ENCODE data around the gene SECTM1. TPM values are rescaled to one million over a fixed set of nuclear protein-coding genes. Genes with fewer than 3 reads are reported as not detected.
A peak's percentile ranks its signal among the peaks of the same experiment; 100 is the strongest.
"Not testable (repeated sequence)": the region's sequence is repeated elsewhere in the genome, so short reads cannot be mapped to it uniquely, and the experiment has no call there.

Gene SECTM1
- total RNA-seq, 2 donors from 2014 or later, result not detected

DNA sequence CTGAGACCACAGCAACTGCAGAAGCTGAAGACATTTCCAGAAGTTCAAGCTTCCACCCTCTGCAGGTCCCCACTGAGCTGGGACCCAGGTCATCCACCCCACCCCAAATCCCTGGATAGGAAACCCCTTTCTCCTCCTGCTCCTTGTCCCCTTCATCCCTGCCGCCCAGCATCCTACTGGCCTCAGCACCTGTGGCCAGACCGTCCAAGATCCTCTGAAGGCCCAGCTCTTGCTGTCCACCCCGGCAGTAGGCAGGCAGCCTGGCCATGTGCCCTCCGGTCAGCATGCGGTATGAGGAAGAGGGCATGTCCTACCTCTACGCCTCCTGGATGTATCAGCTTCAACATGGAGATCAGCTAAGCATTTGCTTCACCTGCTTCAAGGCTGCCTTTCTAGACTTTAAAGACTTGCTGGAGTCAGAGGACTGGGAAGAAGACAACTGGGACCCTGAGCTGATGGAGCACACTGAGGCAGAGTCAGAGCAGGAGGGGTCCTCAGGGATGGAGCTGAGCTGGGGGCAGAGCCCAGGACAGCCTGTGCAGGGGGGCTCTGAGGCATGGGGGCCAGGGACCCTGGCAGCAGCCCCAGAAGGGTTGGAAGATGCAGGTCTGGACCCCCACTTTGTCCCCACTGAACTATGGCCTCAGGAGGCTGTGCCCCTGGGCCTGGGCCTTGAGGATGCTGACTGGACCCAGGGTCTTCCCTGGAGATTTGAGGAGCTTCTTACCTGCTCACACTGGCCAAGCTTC is 28.5 kb upstream of the SECTM1 start:
- Histone ChIP-seq H3K27me3 (ENCODE audit: control insufficient read depth, insufficient read depth, low read length, poor library complexity, severe bottlenecking) (no peaks in the 10 kb centered on the region), H3K9ac (ENCODE audit: extremely low read depth, low read length, poor library complexity, severe bottlenecking) (no peak overlapping the region), H3K27ac (ENCODE audit: low read depth, low read length) (no peak overlapping the region), H3K4me1 (ENCODE audit: control insufficient read depth, insufficient read depth, low read length) (peaks cover 13% of the 10 kb centered on the region), H3K9me3 (ENCODE audit: control insufficient read depth, low read length) (no peaks in the 10 kb centered on the region), H3K36me3 (ENCODE audit: control insufficient read depth, insufficient read depth, low read length) (no peaks in the 10 kb centered on the region), H3K4me3 (ENCODE audit: low read length) (no peak overlapping the region)
- no peaks in the 10 kb centered on the region for H3K36me3 Mint-ChIP-seq (ENCODE audit: low read depth)
- peak; percentile 40 for DNase-seq
- no peak overlapping the region for H3K27ac Mint-ChIP-seq
- peaks cover 10% of the 10 kb centered on the region for H3K27me3 Mint-ChIP-seq (ENCODE audit: insufficient read depth)
- no peaks in the 10 kb centered on the region for H3K9me3 Mint-ChIP-seq
- no peak overlapping the region for H3K4me3 Mint-ChIP-seq
- 90 to 99% methylated on average over 6 of the region's 6 CpGs for WGBS, 2 experiments (ENCODE audit: insufficient coverage in 1 of 2, insufficient read length in 1 of 2)
- TF ChIP-seq, protein P1, sequence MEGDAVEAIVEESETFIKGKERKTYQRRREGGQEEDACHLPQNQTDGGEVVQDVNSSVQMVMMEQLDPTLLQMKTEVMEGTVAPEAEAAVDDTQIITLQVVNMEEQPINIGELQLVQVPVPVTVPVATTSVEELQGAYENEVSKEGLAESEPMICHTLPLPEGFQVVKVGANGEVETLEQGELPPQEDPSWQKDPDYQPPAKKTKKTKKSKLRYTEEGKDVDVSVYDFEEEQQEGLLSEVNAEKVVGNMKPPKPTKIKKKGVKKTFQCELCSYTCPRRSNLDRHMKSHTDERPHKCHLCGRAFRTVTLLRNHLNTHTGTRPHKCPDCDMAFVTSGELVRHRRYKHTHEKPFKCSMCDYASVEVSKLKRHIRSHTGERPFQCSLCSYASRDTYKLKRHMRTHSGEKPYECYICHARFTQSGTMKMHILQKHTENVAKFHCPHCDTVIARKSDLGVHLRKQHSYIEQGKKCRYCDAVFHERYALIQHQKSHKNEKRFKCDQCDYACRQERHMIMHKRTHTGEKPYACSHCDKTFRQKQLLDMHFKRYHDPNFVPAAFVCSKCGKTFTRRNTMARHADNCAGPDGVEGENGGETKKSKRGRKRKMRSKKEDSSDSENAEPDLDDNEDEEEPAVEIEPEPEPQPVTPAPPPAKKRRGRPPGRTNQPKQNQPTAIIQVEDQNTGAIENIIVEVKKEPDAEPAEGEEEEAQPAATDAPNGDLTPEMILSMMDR (conservative IDR thresholded peaks at IDR 0.05), result no peak
- H3K4me1 Mint-ChIP-seq, result peaks cover 14% of the 10 kb centered on the region

DNA sequence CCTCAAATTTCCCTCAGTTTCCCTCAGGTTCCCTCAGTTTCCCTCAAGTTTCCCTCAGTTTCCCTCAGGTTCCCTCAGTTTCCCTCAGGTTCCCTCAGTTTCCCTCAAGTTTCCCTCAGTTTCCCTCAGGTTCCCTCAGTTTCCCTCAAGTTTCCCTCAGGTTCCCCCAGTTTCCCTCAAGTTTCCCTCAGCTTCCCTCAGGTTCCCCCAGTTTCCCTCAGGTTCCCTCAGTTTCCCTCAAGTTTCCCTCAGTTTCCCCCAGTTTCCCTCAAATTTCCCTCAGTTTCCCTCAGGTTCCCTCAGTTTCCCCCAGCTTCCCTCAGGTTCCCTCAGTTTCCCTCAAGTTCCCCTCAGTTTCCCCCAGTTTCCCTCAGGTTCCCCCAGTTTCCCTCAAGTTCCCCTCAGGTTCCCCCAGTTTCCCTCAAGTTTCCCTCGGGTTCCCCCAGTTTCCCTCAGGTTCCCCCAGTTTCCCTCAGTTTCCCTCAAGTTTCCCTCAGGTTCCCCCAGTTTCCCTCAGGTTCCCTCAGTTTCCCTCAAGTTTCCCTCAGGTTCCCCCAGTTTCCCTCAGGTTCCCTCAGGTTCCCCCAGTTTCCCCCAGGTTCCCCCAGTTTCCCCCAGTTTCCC is 26.0 kb upstream of the SECTM1 start:
- H3K9me3 ChIP-seq (ENCODE audit: control insufficient read depth, low read length); H3K27ac ChIP-seq (ENCODE audit: low read depth, low read length); H3K27ac Mint-ChIP-seq; DNase-seq; H3K27me3 ChIP-seq (ENCODE audit: control insufficient read depth, insufficient read depth, low read length, poor library complexity, severe bottlenecking); H3K4me3 ChIP-seq (ENCODE audit: low read length); H3K36me3 ChIP-seq (ENCODE audit: control insufficient read depth, insufficient read depth, low read length); H3K36me3 Mint-ChIP-seq (ENCODE audit: low read depth); H3K4me3 Mint-ChIP-seq; H3K9ac ChIP-seq (ENCODE audit: extremely low read depth, low read length, poor library complexity, severe bottlenecking); H3K9me3 Mint-ChIP-seq: not testable (repeated sequence)
- Mint-ChIP-seq H3K27me3 (ENCODE audit: insufficient read depth) (peaks cover 18% of the 10 kb centered on the region), H3K4me1 (peaks cover 14% of the 10 kb centered on the region)
- H3K4me1 ChIP-seq (ENCODE audit: control insufficient read depth, insufficient read depth, low read length), result peaks cover 13% of the 10 kb centered on the region
- WGBS, 2 experiments (ENCODE audit: insufficient coverage in 1 of 2, insufficient read length in 1 of 2), result 100% methylated on average over 1 of the region's 1 CpG; no CpG with 5 or more reads in 1 of the 2 experiments

DNA sequence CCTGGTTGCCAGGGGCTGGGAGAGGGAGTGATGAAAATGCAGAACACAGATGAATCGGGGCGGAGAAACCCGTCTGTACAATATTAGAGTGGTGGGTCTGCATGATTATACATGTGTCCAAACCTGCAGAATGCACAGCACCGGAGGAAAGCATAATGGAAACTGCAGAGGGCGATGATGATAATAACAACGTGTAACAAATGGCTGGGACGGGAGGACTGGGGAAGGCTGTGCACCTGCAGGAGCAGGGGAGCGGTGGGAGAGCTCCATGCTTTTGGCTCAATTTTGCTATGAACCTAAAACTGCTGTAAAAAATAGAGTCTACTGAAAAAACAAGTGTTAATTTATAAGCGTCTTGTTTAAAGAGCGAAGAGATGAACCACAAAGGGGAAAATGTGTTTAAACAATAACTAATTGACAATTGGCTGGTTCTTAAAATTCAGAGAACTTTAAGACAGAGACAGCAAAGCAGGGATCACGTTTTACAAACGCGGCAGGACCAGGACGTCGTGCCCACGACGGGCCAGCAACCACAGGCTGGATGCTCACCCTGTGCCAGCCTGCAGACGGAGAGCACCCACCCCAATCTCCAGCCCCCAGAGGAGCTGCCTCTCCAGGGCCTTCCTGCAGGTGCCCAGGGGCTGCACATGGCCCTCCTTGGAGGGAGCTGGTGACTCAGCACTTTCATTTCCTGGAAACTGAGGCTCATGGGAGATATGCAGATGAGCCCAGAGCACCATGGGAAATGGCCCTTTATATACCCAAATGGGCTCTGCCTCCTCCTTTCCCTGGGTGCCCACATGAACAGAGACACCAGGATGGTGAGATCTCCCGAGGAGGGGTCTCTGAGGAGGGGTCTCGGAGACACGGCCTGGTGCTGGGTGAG is 25.1 kb upstream of the SECTM1 start, which contains the start of gene TEX19:
TEX19 (plus strand) TSS at position 783 of the 886 bp plus-strand sequence. CDS start 2,904 bp downstream, outside the sequence.
- 89 to 91% methylated on average over 17 to 20 of the region's 21 CpGs for WGBS, 2 experiments (ENCODE audit: insufficient coverage in 1 of 2, insufficient read length in 1 of 2)
- H3K9me3 Mint-ChIP-seq, result no peaks in the 10 kb centered on the region

More for the DNA sequence above, 25.1 kb upstream of the SECTM1 start, which contains the start of gene TEX19:
- Histone ChIP-seq H3K27me3 (ENCODE audit: control insufficient read depth, insufficient read depth, low read length, poor library complexity, severe bottlenecking) (no peaks in the 10 kb centered on the region), H3K4me3 (ENCODE audit: low read length) (no peak within 1 kb of the TSS), H3K4me1 (ENCODE audit: control insufficient read depth, insufficient read depth, low read length) (peaks cover 12% of the 10 kb centered on the region), H3K9ac (ENCODE audit: extremely low read depth, low read length, poor library complexity, severe bottlenecking) (no peak within 1 kb of the TSS), H3K27ac (ENCODE audit: low read depth, low read length) (peak within 1 kb of the TSS; percentile 36), H3K36me3 (ENCODE audit: control insufficient read depth, insufficient read depth, low read length) (no peaks in the 10 kb centered on the region), H3K9me3 (ENCODE audit: control insufficient read depth, low read length) (no peaks in the 10 kb centered on the region)
- peaks cover 18% of the 10 kb centered on the region for H3K27me3 Mint-ChIP-seq (ENCODE audit: insufficient read depth)
- no peak within 1 kb of the TSS for H3K4me3 Mint-ChIP-seq
- H3K27ac Mint-ChIP-seq, result no peak within 1 kb of the TSS
- peak; percentile 68 for DNase-seq
- no peaks in the 10 kb centered on the region for H3K36me3 Mint-ChIP-seq (ENCODE audit: low read depth)
- TF ChIP-seq, protein P1 (conservative IDR thresholded peaks at IDR 0.05), result no peak
- H3K4me1 Mint-ChIP-seq, result peaks cover 13% of the 10 kb centered on the region
